Ovary (tissue), 3 donors: ENCODE measurements around the gene ATP13A1.
"Not testable (repeated sequence)": the region's sequence is repeated elsewhere in the genome, so short reads cannot be mapped to it uniquely, and the experiment has no call there.

Experiments
- POLR2A ChIP-seq: fragments of 450-650 bp; IDR thresholded peaks from one replicate; pipeline ENCODE4 v1.6.1; 2017; ENCODE audit warnings: antibody characterized with exemption, mild to moderate bottlenecking, moderate library complexity
- TF ChIP-seq, protein P1 (sequence below), 3 donors: fragments of 450-650 bp in 2 of 3; fragments of 200-600 bp in 1 of 3; IDR thresholded peaks; one replicate each; pipeline versions ENCODE4 v1.5.1 to v1.8.0; 2016 to 2022; ENCODE audit warnings: antibody characterized with exemption in 3 of 3, mild to moderate bottlenecking in 1 of 3
- donor health status: DM: no; HTN: no; CAD: no.

- TF ChIP-seq, protein P1, sequence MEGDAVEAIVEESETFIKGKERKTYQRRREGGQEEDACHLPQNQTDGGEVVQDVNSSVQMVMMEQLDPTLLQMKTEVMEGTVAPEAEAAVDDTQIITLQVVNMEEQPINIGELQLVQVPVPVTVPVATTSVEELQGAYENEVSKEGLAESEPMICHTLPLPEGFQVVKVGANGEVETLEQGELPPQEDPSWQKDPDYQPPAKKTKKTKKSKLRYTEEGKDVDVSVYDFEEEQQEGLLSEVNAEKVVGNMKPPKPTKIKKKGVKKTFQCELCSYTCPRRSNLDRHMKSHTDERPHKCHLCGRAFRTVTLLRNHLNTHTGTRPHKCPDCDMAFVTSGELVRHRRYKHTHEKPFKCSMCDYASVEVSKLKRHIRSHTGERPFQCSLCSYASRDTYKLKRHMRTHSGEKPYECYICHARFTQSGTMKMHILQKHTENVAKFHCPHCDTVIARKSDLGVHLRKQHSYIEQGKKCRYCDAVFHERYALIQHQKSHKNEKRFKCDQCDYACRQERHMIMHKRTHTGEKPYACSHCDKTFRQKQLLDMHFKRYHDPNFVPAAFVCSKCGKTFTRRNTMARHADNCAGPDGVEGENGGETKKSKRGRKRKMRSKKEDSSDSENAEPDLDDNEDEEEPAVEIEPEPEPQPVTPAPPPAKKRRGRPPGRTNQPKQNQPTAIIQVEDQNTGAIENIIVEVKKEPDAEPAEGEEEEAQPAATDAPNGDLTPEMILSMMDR (IDR thresholded peaks at IDR 0.05), result not testable (repeated sequence)
- not testable (repeated sequence) for TF ChIP-seq POLR2A
These were observed 64.6 kb downstream of the ATP13A1 start for GRCh38 chr19:19598728-19599451.
